ENCODE measurements around the gene URB2. TPM values are rescaled to one million over a fixed set of nuclear protein-coding genes. Genes with fewer than 3 reads are reported as not detected.

URB2 gene
- polyA plus RNA-seq, 5 donors, result 5.7 to 7.8 (median 6.6) TPM

- no peak for DNase-seq
Measured at GRCh38 chr1:229643996-229644745, 18.1 kb downstream of the URB2 start.

GRCh38 chr1:229645324-229645993 lies 19.4 kb downstream of the URB2 start:
- no peak for DNase-seq

- DNase-seq, result no peak
Measured at GRCh38 chr1:229648406-229648805, 22.4 kb downstream of the URB2 start.

GRCh38 chr1:229650045-229650444 lies 24.0 kb downstream of the URB2 start:
- no peak for DNase-seq

GRCh38 chr1:229651546-229651945 lies 25.5 kb downstream of the URB2 start:
- no peak for DNase-seq

- DNase-seq, result no peak
Measured at GRCh38 chr1:229653420-229653819, 27.4 kb downstream of the URB2 start.

- no peak for DNase-seq
Measured at GRCh38 chr1:229655781-229656180, 29.7 kb downstream of the URB2 start.

GRCh38 chr1:229657993-229658755 lies 32.1 kb downstream of the URB2 start:
- DNase-seq, result no peak

GRCh38 chr1:229661022-229661877 lies 35.2 kb downstream of the URB2 start:
- DNase-seq, result peak; percentile 56 to 71

GRCh38 chr1:229661897-229662296 lies 35.9 kb downstream of the URB2 start:
- no peak for DNase-seq

GRCh38 chr1:229664133-229664689 lies 38.2 kb downstream of the URB2 start:
- DNase-seq, result no peak

- no peak for DNase-seq
Measured at GRCh38 chr1:229665912-229666558, 40.0 kb downstream of the URB2 start.

- no peak for DNase-seq
Measured at GRCh38 chr1:229666585-229666984, 40.5 kb downstream of the URB2 start.

GRCh38 chr1:229669333-229669732 lies 43.3 kb downstream of the URB2 start:
- DNase-seq, result no peak

- DNase-seq, result no peak
Measured at GRCh38 chr1:229671310-229671709, 45.3 kb downstream of the URB2 start.

GRCh38 chr1:229672246-229672645 lies 46.2 kb downstream of the URB2 start:
- DNase-seq, result no peak

GRCh38 chr1:229674042-229674441 lies 48.0 kb downstream of the URB2 start:
- DNase-seq, result no peak

- DNase-seq, result no peak
Measured at GRCh38 chr1:229675396-229675795, 49.3 kb downstream of the URB2 start.

GRCh38 chr1:229685149-229685548 lies 59.1 kb downstream of the URB2 start:
- DNase-seq, result no peak

- DNase-seq, result peak in 1 of 2 donors; percentile 23
Measured at GRCh38 chr1:229689273-229689672, 63.2 kb downstream of the URB2 start.

- no peak for DNase-seq
Measured at GRCh38 chr1:229689904-229690303, 63.9 kb downstream of the URB2 start.

Measured in right lung (tissue), 5 donors.